Measurements from ENCODE around the gene CACNA1S.

- TF ChIP-seq, protein P1, sequence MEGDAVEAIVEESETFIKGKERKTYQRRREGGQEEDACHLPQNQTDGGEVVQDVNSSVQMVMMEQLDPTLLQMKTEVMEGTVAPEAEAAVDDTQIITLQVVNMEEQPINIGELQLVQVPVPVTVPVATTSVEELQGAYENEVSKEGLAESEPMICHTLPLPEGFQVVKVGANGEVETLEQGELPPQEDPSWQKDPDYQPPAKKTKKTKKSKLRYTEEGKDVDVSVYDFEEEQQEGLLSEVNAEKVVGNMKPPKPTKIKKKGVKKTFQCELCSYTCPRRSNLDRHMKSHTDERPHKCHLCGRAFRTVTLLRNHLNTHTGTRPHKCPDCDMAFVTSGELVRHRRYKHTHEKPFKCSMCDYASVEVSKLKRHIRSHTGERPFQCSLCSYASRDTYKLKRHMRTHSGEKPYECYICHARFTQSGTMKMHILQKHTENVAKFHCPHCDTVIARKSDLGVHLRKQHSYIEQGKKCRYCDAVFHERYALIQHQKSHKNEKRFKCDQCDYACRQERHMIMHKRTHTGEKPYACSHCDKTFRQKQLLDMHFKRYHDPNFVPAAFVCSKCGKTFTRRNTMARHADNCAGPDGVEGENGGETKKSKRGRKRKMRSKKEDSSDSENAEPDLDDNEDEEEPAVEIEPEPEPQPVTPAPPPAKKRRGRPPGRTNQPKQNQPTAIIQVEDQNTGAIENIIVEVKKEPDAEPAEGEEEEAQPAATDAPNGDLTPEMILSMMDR (IDR thresholded peaks at IDR 0.05), result no peak
- no peak for TF ChIP-seq POLR2A (IDR thresholded peaks at IDR 0.05)
Measured at GRCh38 chr1:201053155-201053860, 58.9 kb downstream of the CACNA1S start.

All from esophagus squamous epithelium (tissue), 4 donors.